Duodenal mucosa (tissue), 2 donors: ENCODE data around the gene MPZL3.

Source experiments
- H3K27ac ChIP-seq: one replicate; pipeline ENCODE4 v1.7.0; 2013; ENCODE audit warnings: low read depth, low read length
- H3K27me3 ChIP-seq, 2 donors: one replicate each; pipeline ENCODE4 v1.7.0; 2013; ENCODE audit warnings: low read length in 2 of 2, control low read depth in 1 of 2; ENCODE audit not compliant: insufficient read depth in 2 of 2, control insufficient read depth in 1 of 2
- H3K36me3 ChIP-seq, 2 donors: one replicate each; pipeline ENCODE4 v1.7.0; 2013; ENCODE audit warnings: low read length in 2 of 2, control low read depth in 1 of 2; ENCODE audit not compliant: insufficient read depth in 2 of 2, control insufficient read depth in 1 of 2
- H3K4me1 ChIP-seq, 2 donors: one replicate each; pipeline ENCODE4 v1.7.0; 2013; ENCODE audit warnings: low read length in 2 of 2, control low read depth in 1 of 2; ENCODE audit not compliant: insufficient read depth in 2 of 2, control insufficient read depth in 1 of 2
- H3K4me3 ChIP-seq, 2 donors: one replicate each; pipeline ENCODE4 v1.7.0; 2013; ENCODE audit warnings: low read length in 2 of 2, low read depth in 1 of 2
- H3K9ac ChIP-seq, 2 donors: one replicate each; pipeline ENCODE4 v1.7.0; 2013; ENCODE audit warnings: low read length in 2 of 2, low read depth in 1 of 2
- H3K9me3 ChIP-seq, 2 donors: one replicate each; pipeline ENCODE4 v1.7.0; 2013; ENCODE audit warnings: low read length in 2 of 2, control low read depth in 1 of 2; ENCODE audit not compliant: control insufficient read depth in 1 of 2

MPZL3 gene

DNA sequence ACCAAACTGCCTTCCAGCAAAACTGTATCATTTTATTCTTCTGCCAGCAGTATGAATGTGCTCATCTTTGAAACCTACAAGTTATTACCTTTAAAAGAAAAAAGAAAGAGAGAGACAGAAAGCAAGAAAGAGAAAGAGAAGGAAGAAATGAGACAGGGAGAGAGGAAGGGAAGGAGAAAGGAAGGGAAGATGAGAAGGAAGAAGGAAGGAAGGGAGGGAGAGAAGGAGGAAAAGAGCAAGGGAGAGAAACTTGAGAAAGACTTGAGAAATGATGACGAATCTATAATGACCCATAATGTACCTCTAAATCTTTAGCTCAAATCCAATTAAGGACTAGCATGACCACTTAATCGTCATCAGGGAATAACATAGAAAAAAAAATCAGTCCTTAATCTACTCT is 16.0 kb downstream of the MPZL3 start:
- Histone ChIP-seq H3K4me3 (no peak overlapping the region), H3K9me3 (no peaks in the 10 kb centered on the region), H3K27me3 (no peaks in the 10 kb centered on the region), H3K9ac (no peak overlapping the region), H3K36me3 (peaks cover 10 to 35% of the 10 kb centered on the region in 2 donors), H3K4me1 (peaks cover 13 to 16% of the 10 kb centered on the region in 2 donors), H3K27ac (no peak overlapping the region)

- H3K27me3 ChIP-seq = no peaks in the 10 kb centered on the region
- H3K4me3 ChIP-seq = no peak overlapping the region
- H3K4me1 ChIP-seq = peaks cover 4 to 6% of the 10 kb centered on the region in 2 donors
- H3K36me3 ChIP-seq = peaks cover 17 to 35% of the 10 kb centered on the region in 2 donors
- H3K27ac ChIP-seq = no peak overlapping the region
- no peak overlapping the region for H3K9ac ChIP-seq
- no peaks in the 10 kb centered on the region for H3K9me3 ChIP-seq
Measured at GRCh38 chr11:118234833-118235232, 17.3 kb downstream of the MPZL3 start.

GRCh38 chr11:118233850-118234249 is 18.3 kb downstream of the MPZL3 start:
- Histone ChIP-seq H3K9me3 (no peaks in the 10 kb centered on the region), H3K27ac (no peak overlapping the region), H3K27me3 (no peaks in the 10 kb centered on the region), H3K4me3 (no peak overlapping the region), H3K36me3 (peaks cover 17 to 39% of the 10 kb centered on the region in 2 donors), H3K9ac (no peak overlapping the region), H3K4me1 (peaks cover 0 to 6% of the 10 kb centered on the region in 2 donors)

DNA sequence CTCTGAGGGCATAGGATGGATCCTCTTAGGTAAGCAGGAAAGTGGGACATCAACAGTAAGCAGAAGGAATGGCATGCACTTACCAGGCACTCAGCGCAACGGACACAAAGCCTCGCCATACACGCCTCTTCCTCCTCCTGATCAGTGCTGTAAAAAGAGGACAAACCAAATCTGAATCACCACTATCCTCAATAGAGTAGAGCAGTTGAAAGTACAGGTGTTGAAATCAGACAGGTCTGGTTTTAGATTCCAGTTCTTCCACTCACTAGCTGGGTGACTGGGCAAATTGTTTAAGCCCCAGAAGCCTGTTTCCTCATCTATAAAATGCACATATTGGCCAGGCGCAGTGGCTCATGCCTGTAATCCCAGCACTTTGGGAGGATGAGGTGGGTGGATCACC is 18.8 kb downstream of the MPZL3 start:
- Histone ChIP-seq H3K36me3 (peaks cover 17 to 39% of the 10 kb centered on the region in 2 donors), H3K9ac (no peak overlapping the region), H3K4me3 (no peak overlapping the region), H3K27me3 (no peaks in the 10 kb centered on the region), H3K9me3 (no peaks in the 10 kb centered on the region), H3K27ac (no peak overlapping the region), H3K4me1 (peaks cover 0 to 6% of the 10 kb centered on the region in 2 donors)

GRCh38 chr11:118232659-118233058 is 19.5 kb downstream of the MPZL3 start:
- H3K36me3 ChIP-seq = peaks cover 17 to 39% of the 10 kb centered on the region in 2 donors
- H3K9ac ChIP-seq = no peak overlapping the region
- no peak overlapping the region for H3K27ac ChIP-seq
- peaks cover 0 to 6% of the 10 kb centered on the region in 2 donors for H3K4me1 ChIP-seq
- no peak overlapping the region for H3K4me3 ChIP-seq
- H3K9me3 ChIP-seq = no peaks in the 10 kb centered on the region
- no peaks in the 10 kb centered on the region for H3K27me3 ChIP-seq

DNA sequence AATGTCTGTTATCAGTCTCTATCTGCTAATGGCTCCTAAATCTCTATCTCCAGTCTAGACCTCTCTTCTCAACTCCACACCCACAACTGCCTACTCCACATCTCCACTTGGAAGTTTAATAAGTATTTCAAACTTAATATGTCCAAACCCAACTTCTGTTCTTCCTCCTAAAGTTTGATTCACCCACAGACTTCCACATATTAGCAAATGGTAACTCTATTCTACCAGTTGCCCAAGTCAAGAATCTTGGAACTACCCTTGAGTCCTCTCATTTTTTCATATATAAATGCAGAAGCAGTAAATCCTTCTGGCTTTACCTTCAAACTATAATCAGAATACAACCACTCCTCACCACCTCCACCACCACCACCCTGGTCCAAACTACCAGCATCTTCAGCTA is 20.7 kb downstream of the MPZL3 start:
- no peak overlapping the region for H3K4me3 ChIP-seq
- no peaks in the 10 kb centered on the region for H3K27me3 ChIP-seq
- H3K9me3 ChIP-seq = no peaks in the 10 kb centered on the region
- no peak overlapping the region for H3K27ac ChIP-seq
- H3K9ac ChIP-seq = no peak overlapping the region
- peaks cover 17 to 35% of the 10 kb centered on the region in 2 donors for H3K36me3 ChIP-seq
- H3K4me1 ChIP-seq = peaks cover 0 to 6% of the 10 kb centered on the region in 2 donors

- no peaks in the 10 kb centered on the region for H3K9me3 ChIP-seq
- no peaks in the 10 kb centered on the region for H3K27me3 ChIP-seq
- no peak overlapping the region for H3K9ac ChIP-seq
- H3K27ac ChIP-seq = no peak overlapping the region
- H3K4me3 ChIP-seq = no peak overlapping the region
- H3K36me3 ChIP-seq = peaks cover 16 to 31% of the 10 kb centered on the region in 2 donors
- peaks cover 4 to 6% of the 10 kb centered on the region in 2 donors for H3K4me1 ChIP-seq
Measured at GRCh38 chr11:118230088-118230487, 22.1 kb downstream of the MPZL3 start.

DNA sequence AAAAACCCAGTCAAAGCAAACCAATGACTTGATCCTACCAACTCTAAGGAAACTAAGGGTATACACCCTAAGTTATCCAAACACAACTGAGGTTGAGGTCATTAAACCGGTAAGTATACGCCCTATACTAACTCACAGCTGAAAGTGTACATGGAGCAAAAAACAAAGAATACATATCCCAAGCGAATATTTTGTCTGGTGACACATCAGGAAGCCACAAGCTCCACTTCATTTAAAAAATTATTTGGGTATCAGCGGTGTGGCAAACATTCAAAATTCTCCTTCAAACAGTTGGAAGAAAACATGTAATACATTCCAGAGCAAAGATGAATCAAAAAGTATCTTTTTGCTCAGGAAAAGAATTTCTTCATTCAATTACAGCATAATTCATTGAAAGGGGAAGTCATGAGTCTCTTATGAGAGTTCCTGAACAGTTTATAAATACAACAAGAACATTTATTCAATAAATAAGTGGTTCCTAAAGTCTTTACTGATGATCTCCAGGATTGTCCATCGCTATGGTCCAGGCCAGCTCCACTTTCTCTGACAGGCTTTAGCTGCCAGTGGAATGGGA is 22.8 kb downstream of the MPZL3 start:
- peak overlapping the region; percentile 33 for H3K27ac ChIP-seq
- H3K9me3 ChIP-seq = no peaks in the 10 kb centered on the region
- H3K4me3 ChIP-seq = no peak overlapping the region
- peaks cover 10 to 24% of the 10 kb centered on the region in 2 donors for H3K36me3 ChIP-seq
- H3K27me3 ChIP-seq = no peaks in the 10 kb centered on the region
- peaks cover 4 to 6% of the 10 kb centered on the region in 2 donors for H3K4me1 ChIP-seq
- H3K9ac ChIP-seq = no peak overlapping the region

DNA sequence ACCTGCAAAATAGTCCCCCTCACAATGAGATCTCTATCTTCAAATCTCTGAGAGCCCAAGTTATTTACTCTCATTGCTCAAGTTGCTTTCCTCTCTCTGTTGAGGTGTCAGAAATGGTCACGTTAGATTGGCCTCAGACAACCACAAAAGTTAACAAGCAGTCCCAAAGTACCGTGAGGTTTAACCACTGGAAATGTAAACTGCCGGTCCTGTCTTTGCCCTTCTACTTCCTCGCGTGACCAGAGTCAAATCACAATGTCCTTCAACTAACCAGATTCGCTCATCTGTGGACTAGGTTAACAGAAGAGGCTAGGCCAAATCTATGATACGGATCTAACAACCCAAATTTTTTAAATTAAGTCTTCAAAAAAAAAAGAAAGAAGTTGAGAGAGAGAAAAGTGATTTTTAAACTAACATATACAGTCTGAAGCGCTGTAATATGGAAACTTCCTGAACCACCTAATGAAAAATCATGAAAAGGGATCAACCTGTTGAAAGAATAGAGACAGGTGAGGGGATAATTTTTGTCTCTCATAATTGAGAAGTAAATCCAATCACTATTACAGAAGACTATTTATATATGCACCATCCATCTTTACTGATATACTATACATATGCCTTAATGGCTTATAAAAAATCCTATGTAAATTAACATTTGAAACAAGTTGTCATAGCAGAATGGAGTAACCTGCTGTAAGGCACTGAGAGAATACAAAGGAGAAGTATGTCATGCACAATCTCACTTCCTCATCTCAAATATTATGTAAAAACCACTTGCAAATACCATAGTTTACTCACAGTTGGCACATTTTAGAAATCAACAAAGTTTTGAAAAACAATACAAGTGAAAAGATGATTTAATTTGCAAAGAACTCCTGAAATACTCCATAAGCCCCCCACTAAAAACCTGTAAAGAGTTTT is 24.0 kb downstream of the MPZL3 start:
- peaks cover 4 to 6% of the 10 kb centered on the region in 2 donors for H3K4me1 ChIP-seq
- H3K27me3 ChIP-seq = no peaks in the 10 kb centered on the region
- H3K27ac ChIP-seq = no peak overlapping the region
- no peak overlapping the region for H3K9ac ChIP-seq
- no peak overlapping the region for H3K4me3 ChIP-seq
- peaks cover 7 to 14% of the 10 kb centered on the region in 2 donors for H3K36me3 ChIP-seq
- H3K9me3 ChIP-seq = no peaks in the 10 kb centered on the region

DNA sequence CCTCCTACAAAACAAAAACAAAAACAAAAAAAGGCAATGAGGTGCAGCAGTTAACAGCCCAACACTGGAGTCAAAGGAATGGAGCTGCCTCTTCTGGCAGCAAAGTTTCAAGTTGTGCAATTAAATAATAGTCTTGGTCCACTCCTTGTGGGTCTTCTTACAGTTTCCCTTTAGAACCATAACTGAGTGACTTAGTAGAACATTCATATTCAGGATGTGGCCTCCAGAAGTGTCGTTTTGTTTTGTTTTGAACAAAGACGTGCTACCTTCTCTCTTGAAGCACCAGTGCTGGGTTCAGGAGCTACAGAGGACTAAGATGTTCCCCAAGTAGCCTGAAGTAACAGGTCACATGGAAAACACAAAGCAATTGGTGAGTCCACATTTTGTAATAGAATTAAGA is 25.4 kb downstream of the MPZL3 start:
- Histone ChIP-seq H3K27me3 (no peaks in the 10 kb centered on the region), H3K36me3 (peaks cover 3 to 7% of the 10 kb centered on the region in 2 donors), H3K9me3 (no peaks in the 10 kb centered on the region), H3K9ac (no peak overlapping the region), H3K4me3 (no peak overlapping the region), H3K4me1 (peaks cover 4 to 6% of the 10 kb centered on the region in 2 donors), H3K27ac (no peak overlapping the region)
